B cell (primary cell): ENCODE data around the gene TMEM87A.

Experiments used
- EZH2 ChIP-seq: IDR thresholded peaks from 2 replicates; pipeline ENCODE4 v1.6.1; 2012; ENCODE audit warnings: borderline replicate concordance, low read depth, mild to moderate bottlenecking, moderate library complexity, low read length; ENCODE audit not compliant: insufficient read depth, poor library complexity, severe bottlenecking
- TF ChIP-seq, protein P1 (sequence below): fragments of 200-600 bp; IDR thresholded peaks from one replicate; pipeline ENCODE4 v1.8.0; 2022; ENCODE audit warnings: antibody characterized with exemption, mild to moderate bottlenecking

DNA sequence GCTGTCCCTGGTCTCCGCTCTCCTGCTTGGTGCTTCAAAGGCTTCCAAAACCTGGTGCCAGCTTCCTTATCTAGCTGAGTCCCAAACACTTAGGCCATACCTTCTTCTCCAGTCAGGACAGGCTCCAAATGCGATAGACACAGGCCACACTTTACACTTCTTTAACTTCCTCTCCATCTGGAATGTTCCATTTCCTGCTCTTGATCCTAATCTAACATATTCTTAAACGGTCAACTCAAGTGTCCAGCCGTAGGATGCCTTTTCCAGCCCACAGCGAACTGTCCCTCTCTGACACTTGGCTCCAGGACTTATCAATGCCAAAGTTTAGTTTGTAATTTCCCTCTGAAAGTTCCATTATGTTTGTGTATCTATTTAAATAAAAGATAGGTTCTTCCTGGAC, 97.6 kb downstream of the TMEM87A start:
- TF ChIP-seq, protein P1, sequence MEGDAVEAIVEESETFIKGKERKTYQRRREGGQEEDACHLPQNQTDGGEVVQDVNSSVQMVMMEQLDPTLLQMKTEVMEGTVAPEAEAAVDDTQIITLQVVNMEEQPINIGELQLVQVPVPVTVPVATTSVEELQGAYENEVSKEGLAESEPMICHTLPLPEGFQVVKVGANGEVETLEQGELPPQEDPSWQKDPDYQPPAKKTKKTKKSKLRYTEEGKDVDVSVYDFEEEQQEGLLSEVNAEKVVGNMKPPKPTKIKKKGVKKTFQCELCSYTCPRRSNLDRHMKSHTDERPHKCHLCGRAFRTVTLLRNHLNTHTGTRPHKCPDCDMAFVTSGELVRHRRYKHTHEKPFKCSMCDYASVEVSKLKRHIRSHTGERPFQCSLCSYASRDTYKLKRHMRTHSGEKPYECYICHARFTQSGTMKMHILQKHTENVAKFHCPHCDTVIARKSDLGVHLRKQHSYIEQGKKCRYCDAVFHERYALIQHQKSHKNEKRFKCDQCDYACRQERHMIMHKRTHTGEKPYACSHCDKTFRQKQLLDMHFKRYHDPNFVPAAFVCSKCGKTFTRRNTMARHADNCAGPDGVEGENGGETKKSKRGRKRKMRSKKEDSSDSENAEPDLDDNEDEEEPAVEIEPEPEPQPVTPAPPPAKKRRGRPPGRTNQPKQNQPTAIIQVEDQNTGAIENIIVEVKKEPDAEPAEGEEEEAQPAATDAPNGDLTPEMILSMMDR: no peak
- TF ChIP-seq EZH2: no peak
